HepG2 (cell line): ENCODE measurements around the gene RIN3. TPM values are rescaled to one million over a fixed set of nuclear protein-coding genes. Genes with fewer than 3 reads are reported as not detected.

ENCODE experiments used
- ATAC-seq: fragments of 200-7000 bp; cut with Tn5 transposase; 3 replicates; pipeline ENCODE4 v1.9.1; 2020; ENCODE audit warnings: mild to moderate bottlenecking, moderate library complexity
- BruUV-seq: library from RNA; stranded (reverse); fragments of 400-500 nt; replicated peaks from 2 replicates; lab custom pipeline; 2021; lab: Mats Ljungman, UMichigan
- CTCF ChIA-PET: fragments of 300-600 bp; formaldehyde crosslinking; extraction: SDS; loops from one replicate; lab custom pipeline; 2021; ENCODE audit warnings: low total read pairs, inconsistent platforms, low intra/inter-chr PET ratio; lab: Yijun Ruan, JAX
- POLR2A ChIA-PET: fragments of 350-600 bp; sonication (Branson Sonifier 250); formaldehyde crosslinking; loops from one replicate; lab custom pipeline; 2020; ENCODE audit warnings: antibody characterized with exemption, inconsistent platforms; lab: Yijun Ruan, JAX
- DNase-seq: peaks from one replicate; pipeline ENCODE4 v3.0.0-alpha.2; 2015; ENCODE audit warnings: low spot score
- FAIRE-seq: peaks from 3 replicates; lab custom pipeline; 2011; peaks lifted over from hg19 to GRCh38; lab: Jason Lieb, UNC
- H2AFZ ChIP-seq: one replicate; pipeline ENCODE4 v1.6.1; 2011; ENCODE audit warnings: low read length, inconsistent platforms
- H3K27ac ChIP-seq: fragments of 300-600 bp; 3 replicates; pipeline ENCODE4 v1.8.0; 2011; ENCODE audit warnings: mixed run types, mild to moderate bottlenecking, mixed read lengths, low read length, inconsistent platforms; ENCODE audit not compliant: insufficient read depth; ENCODE audit errors: extremely low read length
- H3K27me3 ChIP-seq, 2 experiments: fragments of 200-600 bp in 1 of 2; 2 replicates in 1 of 2; 3 replicates in 1 of 2; pipeline versions ENCODE4 v1.6.0 to v1.8.0; 2011; ENCODE audit warnings: low read length in 2 of 2, mild to moderate bottlenecking in 2 of 2, moderate library complexity in 2 of 2, inconsistent platforms in 1 of 2; ENCODE audit not compliant: insufficient read depth in 2 of 2, control insufficient read depth in 1 of 2
- H3K36me3 ChIP-seq, 2 experiments: fragments of 200-600 bp in 1 of 2; replicated peaks in 1 of 2; 2 replicates in 1 of 2; 3 replicates in 1 of 2; pipeline versions ENCODE4 v1.5.1 to v1.8.0; 2011; ENCODE audit warnings: low read length in 2 of 2, inconsistent platforms in 1 of 2; ENCODE audit not compliant: insufficient read depth in 2 of 2, control insufficient read depth in 1 of 2
- H3K4me1 ChIP-seq: 2 replicates; pipeline ENCODE4 v1.5.1; 2012; ENCODE audit warnings: low read length, inconsistent platforms; ENCODE audit not compliant: insufficient read depth
- H3K4me2 ChIP-seq: 2 replicates; pipeline ENCODE4 v1.6.0; 2011; ENCODE audit warnings: low read depth, low read length, inconsistent platforms
- H3K4me3 ChIP-seq, 3 experiments: fragments of 200-600 bp in 1 of 3; sonication (generic), shearing (Covaris generic) in 1 of 3; replicated peaks in 1 of 3; 2 replicates each; pipeline ENCODE4 v1.5.1; 2011 to 2016; ENCODE audit warnings: low read length in 3 of 3, inconsistent platforms in 2 of 3, low read depth in 2 of 3, mild to moderate bottlenecking in 2 of 3, control low read depth in 1 of 3, mixed read lengths in 1 of 3; ENCODE audit not compliant: insufficient read depth in 1 of 3
- H3K79me2 ChIP-seq: one replicate; pipeline ENCODE4 v1.6.1; 2011; ENCODE audit warnings: low read length, inconsistent platforms; ENCODE audit not compliant: insufficient read depth
- H3K9ac ChIP-seq: 2 replicates; pipeline ENCODE4 v1.6.0; 2011; ENCODE audit warnings: mild to moderate bottlenecking, low read depth, low read length, inconsistent platforms; ENCODE audit not compliant: insufficient read depth
- H3K9me3 ChIP-seq: 2 replicates; pipeline ENCODE4 v1.5.1; 2012; ENCODE audit warnings: mild to moderate bottlenecking, low read length
- H4K20me1 ChIP-seq: 2 replicates; pipeline ENCODE4 v1.6.0; 2011; ENCODE audit warnings: inconsistent platforms, mild to moderate bottlenecking, low read length, moderate library complexity; ENCODE audit not compliant: insufficient read depth
- BORCS8-MEF2B ChIP-seq: sonication (generic); formaldehyde crosslinking; IDR thresholded peaks from 2 replicates; pipeline ENCODE4 v1.8.0; 2022; ENCODE audit warnings: mild to moderate bottlenecking, missing genetic modification reagents
- CEBPG ChIP-seq: IDR thresholded peaks from 2 replicates; pipeline ENCODE4 v1.6.1; 2016
- FOXC1 ChIP-seq: sonication (generic); formaldehyde crosslinking; IDR thresholded peaks from 2 replicates; pipeline ENCODE4 v1.8.0; 2022; ENCODE audit warnings: mild to moderate bottlenecking, missing genetic modification reagents, borderline replicate concordance
- JUND ChIP-seq: sonication (generic); formaldehyde crosslinking; IDR thresholded peaks from 2 replicates; pipeline ENCODE4 v1.8.0; 2022; ENCODE audit warnings: mild to moderate bottlenecking, missing genetic modification reagents
- KDM1A ChIP-seq: IDR thresholded peaks from 2 replicates; pipeline ENCODE4 v1.6.1; 2016; ENCODE audit warnings: missing compliant biosample characterization
- KDM2A ChIP-seq: sonication (generic); formaldehyde crosslinking; IDR thresholded peaks from 2 replicates; pipeline ENCODE4 v1.4.0; 2020; ENCODE audit warnings: low read depth, missing genetic modification reagents, borderline replicate concordance
- RBAK ChIP-seq: sonication (generic); formaldehyde crosslinking; IDR thresholded peaks from 2 replicates; pipeline ENCODE4 v1.5.1; 2020; ENCODE audit warnings: mild to moderate bottlenecking, missing genetic modification reagents
- SIX1 ChIP-seq: sonication (generic); formaldehyde crosslinking; IDR thresholded peaks from 2 replicates; pipeline ENCODE4 v1.4.0; 2020; ENCODE audit warnings: missing genetic modification reagents, borderline replicate concordance
- ZBTB39 ChIP-seq: sonication (generic); formaldehyde crosslinking; IDR thresholded peaks from 2 replicates; pipeline ENCODE4 v1.5.0; 2020; ENCODE audit warnings: missing genetic modification reagents
- ZMAT3 ChIP-seq: sonication (generic); formaldehyde crosslinking; conservative IDR thresholded peaks from 2 replicates; pipeline ENCODE4 v1.7.0; 2021; ENCODE audit warnings: missing genetic modification reagents
- ZNF749 ChIP-seq: sonication (generic); formaldehyde crosslinking; IDR thresholded peaks from 2 replicates; pipeline ENCODE4 v1.8.0; 2022; ENCODE audit warnings: mild to moderate bottlenecking, missing genetic modification reagents, moderate library complexity, borderline replicate concordance
- WGBS: methylation state at CpG from one replicate; pipeline ENCODE4 v1.1.6; 2017; ENCODE audit warnings: low lambda C conversion rate; 5-methylcytosine and 5-hydroxymethylcytosine counted together
- in situ Hi-C: cut with HindIII; loops from 2 replicates; pipeline ENCODE4 v1.10.0; 2017; ENCODE audit warnings: low pct_unique_long_range_greater_than_20kb; ENCODE audit not compliant: extremely low pct_ligation_motif_present
- intact Hi-C: fragments of 100-400 bp; cut with micrococcal nuclease; formaldehyde crosslinking; loops from one replicate; pipeline ENCODE4 v1.10.0; 2022; ENCODE audit not compliant: unreplicated experiment
- polyA plus RNA-seq, 8 experiments: library from polyadenylated mRNA; depleted of rRNA in 3 of 8; stranded (reverse) in 7 of 8; unstranded in 1 of 8; fragments of >200 nt; fragmentation: Illumina TruSeq in 4 of 8; extraction: Trizol in 4 of 8; gene quantifications; 2 replicates each; pipeline versions ENCODE4 v1.2.1 to v1.2.3, GENCODE V29; 2011 to 2016; ENCODE audit warnings: low read depth in 4 of 8, missing spikeins in 1 of 8, mixed read lengths in 1 of 8; ENCODE audit not compliant: insufficient read depth in 1 of 8
- total RNA-seq, 5 experiments: library from RNA; depleted of rRNA; stranded (reverse); fragments of >200 nt; fragmentation: Illumina TruSeq; extraction: Trizol; gene quantifications; 2 replicates each; pipeline ENCODE4 v1.2.3, GENCODE V29; 2016; ENCODE audit warnings: low read depth in 1 of 5

RIN3 gene
- total and polyA plus RNA-seq, 2 of the 13 experiments (the other 11 are each of a cell fraction or from before 2014, with no cell fraction given): 2.3 to 3.6 TPM

DNA sequence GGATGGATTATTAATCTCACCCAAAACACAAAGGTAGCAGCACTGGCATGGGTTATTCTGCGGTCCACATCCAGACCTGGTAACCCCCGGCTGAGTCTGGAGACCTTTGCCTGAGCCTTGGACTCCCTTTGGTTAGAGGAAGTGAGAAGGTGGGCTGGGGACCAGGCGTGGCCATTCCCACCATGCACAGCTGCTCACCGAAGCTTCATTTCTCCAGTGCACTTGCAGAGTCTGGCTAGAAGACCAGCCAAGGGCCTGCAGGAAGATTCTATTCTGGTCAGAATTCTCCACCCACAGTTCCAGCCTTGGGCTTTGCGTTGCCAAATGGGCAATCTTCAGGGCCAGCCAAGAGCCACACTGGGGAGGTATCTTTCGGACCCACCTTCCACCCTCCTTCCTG, 161.8 kb downstream of the RIN3 start:
- DNase-seq (no peak), ATAC-seq (no peak), FAIRE-seq (no peak)
- 97% methylated on average over 4 of the region's 6 CpGs for WGBS
- Histone ChIP-seq H3K9ac (no peak overlapping the region), H2AFZ (no peak overlapping the region), H3K4me1 (no peaks in the 10 kb centered on the region), H3K4me2 (no peak overlapping the region), H4K20me1 (no peaks in the 10 kb centered on the region), H3K4me3 (no peak overlapping the region), H3K79me2 (no peaks in the 10 kb centered on the region), H3K27me3 (no peaks in the 10 kb centered on the region), H3K36me3 (peaks cover 5 to 19% of the 10 kb centered on the region in 2 experiments; a peak in 4 of 5 replicates), H3K9me3 (no peaks in the 10 kb centered on the region), H3K27ac (no peak overlapping the region)
- in situ Hi-C loops (no loop called here), intact Hi-C loops (no loop called here)
- POLR2A ChIA-PET: no interaction called here
- TF ChIP-seq ZNF749 (CRISPR knock-in tag): no peak
- TF ChIP-seq FOXC1 (CRISPR knock-in tag): no peak
- TF ChIP-seq SIX1 (CRISPR knock-in tag): no peak
- TF ChIP-seq RBAK (CRISPR knock-in tag): no peak
- TF ChIP-seq ZBTB39 (CRISPR knock-in tag): no peak
- TF ChIP-seq JUND (CRISPR knock-in tag): no peak
- no peak for TF ChIP-seq KDM1A (CRISPR knock-in tag)
- no peak for TF ChIP-seq KDM2A (CRISPR knock-in tag)
- TF ChIP-seq ZMAT3 (CRISPR knock-in tag): no peak
- TF ChIP-seq BORCS8-MEF2B (CRISPR knock-in tag): no peak
- no peak for TF ChIP-seq CEBPG (CRISPR knock-in tag)
- CTCF ChIA-PET: no interaction called here
- BruUV-seq: no TSS peak
